Measurements from ENCODE around the gene SRF.

GRCh38 chr6:43202451-43202850 lies 31.4 kb downstream of the SRF start:
- TF ChIP-seq CTCF (conservative IDR thresholded peaks at IDR 0.05; ENCODE audit: low read length) = no peak
- TF ChIP-seq EZH2phosphoT487 (IDR thresholded peaks at IDR 0.05; ENCODE audit: borderline replicate concordance, low read depth, low read length) = no peak

All from OCI-LY7 (cell line).